H1 (cell line): Measurements from ENCODE around the gene GDF2.

Source experiments
- KDM4A ChIP-seq: IDR thresholded peaks from one replicate; pipeline ENCODE4 v1.7.1; 2012; ENCODE audit warnings: low read depth, mild to moderate bottlenecking, moderate library complexity, low read length, inconsistent platforms; ENCODE audit not compliant: severe bottlenecking
- POLR2A ChIP-seq, 2 experiments: IDR thresholded peaks; 1 replicate in 1 of 2; 2 replicates in 1 of 2; pipeline ENCODE4 v1.6.1; 2011; ENCODE audit warnings: low read depth in 2 of 2, low read length in 2 of 2, mild to moderate bottlenecking in 2 of 2; ENCODE audit errors: control extremely low read depth in 1 of 2
- POLR2AphosphoS5 ChIP-seq: IDR thresholded peaks from 2 replicates; pipeline ENCODE4 v1.6.1; 2011; ENCODE audit warnings: low read depth, low read length
- SIN3A ChIP-seq, 2 experiments: IDR thresholded peaks in 1 of 2; conservative IDR thresholded peaks in 1 of 2; 2 replicates each; pipeline ENCODE4 v1.6.1; 2011 to 2012; ENCODE audit warnings: low read length in 2 of 2, improper control_type of control experiment in 1 of 2, low read depth in 1 of 2, mild to moderate bottlenecking in 1 of 2
- SP2 ChIP-seq: IDR thresholded peaks from 2 replicates; pipeline ENCODE4 v1.6.1; 2012; ENCODE audit warnings: mild to moderate bottlenecking, low read length, inconsistent platforms
- TCF12 ChIP-seq: IDR thresholded peaks from 2 replicates; pipeline ENCODE4 v1.6.1; 2011; ENCODE audit warnings: low read depth, mild to moderate bottlenecking, low read length

DNA sequence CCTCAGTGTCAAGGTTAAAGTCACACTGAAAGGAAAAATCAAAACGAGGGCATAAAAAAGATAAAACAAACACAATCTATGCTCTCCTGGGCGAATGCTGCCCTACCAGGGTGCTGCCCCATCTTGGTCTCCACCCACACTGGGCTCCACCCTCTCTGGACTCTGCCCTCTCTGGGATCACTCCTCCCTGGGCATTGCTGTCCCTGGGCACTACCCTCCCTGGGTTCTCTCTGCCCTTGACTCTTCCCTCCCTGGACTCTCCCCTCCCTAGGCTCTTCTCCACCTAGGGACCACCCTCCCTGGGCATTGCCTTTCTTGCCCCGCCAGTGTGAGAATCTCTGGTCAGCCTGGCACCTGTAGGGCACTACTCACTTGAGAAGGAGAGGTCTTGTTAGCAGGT is 8.6 kb downstream of the GDF2 start:
- TF ChIP-seq KDM4A = no peak
- no peak for TF ChIP-seq TCF12
- TF ChIP-seq SP2 = no peak
- TF ChIP-seq SIN3A (conservative IDR thresholded peaks at IDR 0.05 in 1 of 2, IDR thresholded peaks at IDR 0.05 in 1 of 2; ENCODE audit: low read depth in 1 of 2, low read length in 2 of 2) = no peak
- no peak for TF ChIP-seq POLR2A (IDR thresholded peaks at IDR 0.05; ENCODE audit: control extremely low read depth in 1 of 2, low read depth in 2 of 2, low read length in 2 of 2)
- TF ChIP-seq POLR2AphosphoS5 = no peak
